ENCODE results near the gene HEPACAM.

Gene HEPACAM

GRCh38 chr11:124953753-124954589 lies 18.1 kb upstream of the HEPACAM start, which contains the start of gene CCDC15:
CCDC15 (plus strand) TSS chr11:124954202; CDS start chr11:124954733, 531 bp downstream.
- H3K4me3 Mint-ChIP-seq: no peak within 1 kb of the TSS
- H3K27me3 Mint-ChIP-seq: no peaks in the 10 kb centered on the region
- peaks cover 16% of the 10 kb centered on the region for H3K4me1 Mint-ChIP-seq
- CTCF ChIA-PET: interaction anchor here (0.6 to 1.9 kb wide), 7 partner anchors 18 to 394 kb away, joined by 3 to 8 read pairs (median 4); partner anchors contain the start of gene HEPACAM
- H3K36me3 Mint-ChIP-seq: peaks cover 18% of the 10 kb centered on the region
- DNase-seq: peak; percentile 97
- no peak within 1 kb of the TSS for H3K27ac Mint-ChIP-seq
- H3K9me3 Mint-ChIP-seq: peaks cover 4% of the 10 kb centered on the region

DNA sequence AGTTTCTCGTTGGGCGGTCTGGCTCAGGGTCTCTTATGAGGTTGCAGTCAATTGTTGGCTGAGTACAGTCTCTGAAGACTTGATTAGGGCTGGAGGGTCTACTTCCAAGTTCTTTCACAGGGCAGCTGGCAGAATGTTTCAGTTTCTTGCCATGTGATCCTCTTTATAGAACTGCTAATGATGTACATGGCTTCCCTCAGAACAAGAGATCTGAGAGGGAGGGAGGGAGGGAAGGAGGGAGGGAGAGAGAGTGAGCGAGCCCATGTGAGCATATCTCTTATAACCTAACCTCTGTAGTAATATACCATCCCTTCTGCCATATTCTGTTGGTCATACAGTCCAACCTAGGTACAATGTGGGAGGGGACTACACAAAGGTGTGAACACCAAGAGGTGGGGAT lies 15.5 kb upstream of the HEPACAM start:
- CTCF ChIA-PET: interaction anchor here (0.8 to 1.4 kb wide), 4 partner anchors 10 to 75 kb away, joined by 3 to 10 read pairs (median 3); no protein-coding TSS in a partner anchor
- H3K36me3 Mint-ChIP-seq: peaks cover 21% of the 10 kb centered on the region
- peaks cover 18% of the 10 kb centered on the region for H3K4me1 Mint-ChIP-seq
- no peak overlapping the region for H3K27ac Mint-ChIP-seq
- DNase-seq: no peak
- no peak overlapping the region for H3K4me3 Mint-ChIP-seq
- peaks cover 18% of the 10 kb centered on the region for H3K9me3 Mint-ChIP-seq
- H3K27me3 Mint-ChIP-seq: no peaks in the 10 kb centered on the region

DNA sequence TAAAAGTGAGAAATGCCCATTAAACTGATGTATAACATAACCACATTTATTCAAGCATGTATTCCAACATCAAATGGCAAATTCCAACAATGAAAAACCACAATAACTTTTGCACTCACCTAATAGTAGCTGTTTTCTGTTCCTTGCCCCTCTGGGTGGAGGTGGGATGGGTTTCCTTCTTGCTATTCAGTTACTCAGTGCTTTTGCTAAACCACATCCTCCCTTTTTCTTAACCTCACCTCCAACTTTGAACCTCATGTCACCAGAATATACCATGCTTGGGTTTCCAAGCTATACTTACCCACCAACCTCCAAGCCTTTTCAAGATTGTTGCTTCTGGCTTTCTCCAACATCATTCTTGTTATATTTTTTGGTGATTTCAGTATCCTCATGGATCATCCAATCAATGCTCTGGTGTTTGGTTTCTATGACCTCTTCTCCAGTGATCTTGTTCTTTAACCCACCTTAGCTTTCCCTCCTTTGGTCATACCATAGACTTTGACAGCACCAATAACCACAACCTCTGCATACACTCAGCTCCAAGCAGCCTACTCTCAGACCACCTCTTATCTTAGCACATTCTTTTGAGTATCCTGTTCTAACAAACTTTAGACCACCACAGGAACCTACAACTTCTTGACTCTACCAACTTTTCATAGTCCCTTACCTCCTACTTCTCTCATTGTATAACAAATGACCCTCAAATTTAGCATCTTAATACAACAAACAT lies 14.9 kb upstream of the HEPACAM start:
- no peak overlapping the region for H3K27ac Mint-ChIP-seq

DNA sequence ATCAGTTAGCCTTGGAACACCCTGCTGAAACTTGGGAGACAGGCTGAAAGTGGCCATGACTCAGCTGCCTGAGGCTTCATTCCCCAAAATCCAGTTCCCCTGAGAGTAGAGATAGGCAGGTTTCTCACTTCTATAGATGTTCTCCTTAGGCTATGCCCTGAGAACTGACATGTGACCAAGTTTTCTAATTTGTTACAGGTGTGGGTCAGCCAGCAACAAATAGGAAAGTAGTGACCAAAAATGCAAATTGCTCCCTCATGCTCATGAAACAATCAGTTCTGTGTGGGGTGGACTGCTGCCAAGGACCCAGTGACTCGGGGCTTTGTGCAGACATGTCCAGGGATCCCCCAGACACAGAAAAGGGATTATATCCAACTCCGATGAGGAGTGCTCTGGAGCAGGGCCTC lies 10.9 kb upstream of the HEPACAM start:
- Mint-ChIP-seq H3K36me3 (peaks cover 17% of the 10 kb centered on the region), H3K4me3 (no peak overlapping the region), H3K9me3 (peaks cover 18% of the 10 kb centered on the region), H3K27me3 (no peaks in the 10 kb centered on the region), H3K4me1 (peaks cover 20% of the 10 kb centered on the region), H3K27ac (no peak overlapping the region)
- CTCF ChIA-PET: no interaction called here
- DNase-seq: no peak

More for the DNA sequence above, 14.9 kb upstream of the HEPACAM start:
- Mint-ChIP-seq H3K36me3 (peaks cover 19% of the 10 kb centered on the region), H3K9me3 (peaks cover 18% of the 10 kb centered on the region), H3K4me1 (peaks cover 16% of the 10 kb centered on the region), H3K27me3 (no peaks in the 10 kb centered on the region), H3K4me3 (no peak overlapping the region)
- CTCF ChIA-PET: interaction anchor here (0.8 to 3.0 kb wide), 5 partner anchors 10 to 74 kb away, joined by 3 to 10 read pairs (median 3); partner anchors contain the start of gene HEPACAM
- DNase-seq: peak; percentile 59

- no peak overlapping the region for H3K27ac Mint-ChIP-seq
- CTCF ChIA-PET: no interaction called here
- H3K4me3 Mint-ChIP-seq: no peak overlapping the region
- H3K4me1 Mint-ChIP-seq: peaks cover 20% of the 10 kb centered on the region
- H3K27me3 Mint-ChIP-seq: no peaks in the 10 kb centered on the region
- H3K9me3 Mint-ChIP-seq: peaks cover 18% of the 10 kb centered on the region
- no peak for DNase-seq
- H3K36me3 Mint-ChIP-seq: peaks cover 17% of the 10 kb centered on the region
These were observed 10.0 kb upstream of the HEPACAM start for GRCh38 chr11:124945826-124946225.

- H3K4me3 Mint-ChIP-seq: no peak overlapping the region
- H3K9me3 Mint-ChIP-seq: peaks cover 18% of the 10 kb centered on the region
- no peak overlapping the region for H3K27ac Mint-ChIP-seq
- H3K4me1 Mint-ChIP-seq: peaks cover 20% of the 10 kb centered on the region
- H3K36me3 Mint-ChIP-seq: peaks cover 17% of the 10 kb centered on the region
- DNase-seq: no peak
- H3K27me3 Mint-ChIP-seq: peaks cover 5% of the 10 kb centered on the region
- CTCF ChIA-PET: interaction anchor here (0.8 kb wide), 1 partner anchor 272 kb away, joined by 3 read pairs; no protein-coding TSS in a partner anchor
These were observed 8.7 kb upstream of the HEPACAM start for GRCh38 chr11:124944565-124944964.

DNA sequence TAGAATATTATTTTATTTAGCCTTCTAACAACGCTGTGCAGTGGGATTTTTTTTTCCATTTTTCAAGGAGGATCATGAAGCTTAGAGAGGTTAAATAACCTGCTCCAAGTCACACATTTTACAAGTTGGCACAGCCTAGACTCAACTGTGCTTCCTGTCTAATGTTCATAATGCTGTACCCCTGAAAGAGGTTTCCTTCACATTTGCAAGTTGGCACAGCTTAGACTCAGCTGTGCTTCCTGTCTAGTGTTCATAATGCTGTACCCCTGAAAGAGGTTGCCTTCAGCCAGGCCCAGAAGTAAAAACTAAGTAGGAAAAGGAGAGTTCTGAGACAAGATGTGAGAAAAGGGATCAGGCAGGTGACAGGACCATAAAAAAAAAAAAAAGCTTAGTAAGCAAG lies 7.9 kb upstream of the HEPACAM start:
- no peak overlapping the region for H3K4me3 Mint-ChIP-seq
- no peak for DNase-seq
- peaks cover 13% of the 10 kb centered on the region for H3K27me3 Mint-ChIP-seq
- CTCF ChIA-PET: interaction anchor here (0.9 kb wide), 1 partner anchor 199 kb away, joined by 3 read pairs; no protein-coding TSS in a partner anchor
- peaks cover 19% of the 10 kb centered on the region for H3K4me1 Mint-ChIP-seq
- H3K36me3 Mint-ChIP-seq: peaks cover 13% of the 10 kb centered on the region
- H3K27ac Mint-ChIP-seq: no peak overlapping the region
- peaks cover 12% of the 10 kb centered on the region for H3K9me3 Mint-ChIP-seq

DNA sequence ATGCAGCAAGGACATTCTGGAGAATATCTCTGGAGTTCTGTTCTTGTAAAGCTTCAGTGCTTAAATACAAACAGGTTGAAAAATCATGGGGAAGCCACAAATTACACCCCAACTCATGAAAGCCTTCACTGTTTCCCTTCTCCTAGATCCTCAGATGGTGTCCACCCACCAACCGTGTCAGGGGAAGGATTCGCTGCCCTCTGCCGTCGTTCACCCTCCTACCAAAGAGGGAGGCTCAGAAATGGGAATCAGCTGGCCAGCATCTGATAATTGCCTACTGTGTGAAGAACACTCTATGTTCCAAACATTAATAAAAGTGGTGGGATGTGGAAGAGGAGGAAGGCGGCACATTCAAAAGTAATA lies 7.4 kb upstream of the HEPACAM start:
- Mint-ChIP-seq H3K36me3 (peaks cover 8% of the 10 kb centered on the region), H3K4me3 (no peak overlapping the region), H3K27me3 (peaks cover 16% of the 10 kb centered on the region), H3K4me1 (peaks cover 15% of the 10 kb centered on the region), H3K9me3 (peaks cover 8% of the 10 kb centered on the region), H3K27ac (no peak overlapping the region)
- no peak for DNase-seq
- CTCF ChIA-PET: interaction anchor here (0.9 kb wide), 1 partner anchor 199 kb away, joined by 3 read pairs; no protein-coding TSS in a partner anchor

DNA sequence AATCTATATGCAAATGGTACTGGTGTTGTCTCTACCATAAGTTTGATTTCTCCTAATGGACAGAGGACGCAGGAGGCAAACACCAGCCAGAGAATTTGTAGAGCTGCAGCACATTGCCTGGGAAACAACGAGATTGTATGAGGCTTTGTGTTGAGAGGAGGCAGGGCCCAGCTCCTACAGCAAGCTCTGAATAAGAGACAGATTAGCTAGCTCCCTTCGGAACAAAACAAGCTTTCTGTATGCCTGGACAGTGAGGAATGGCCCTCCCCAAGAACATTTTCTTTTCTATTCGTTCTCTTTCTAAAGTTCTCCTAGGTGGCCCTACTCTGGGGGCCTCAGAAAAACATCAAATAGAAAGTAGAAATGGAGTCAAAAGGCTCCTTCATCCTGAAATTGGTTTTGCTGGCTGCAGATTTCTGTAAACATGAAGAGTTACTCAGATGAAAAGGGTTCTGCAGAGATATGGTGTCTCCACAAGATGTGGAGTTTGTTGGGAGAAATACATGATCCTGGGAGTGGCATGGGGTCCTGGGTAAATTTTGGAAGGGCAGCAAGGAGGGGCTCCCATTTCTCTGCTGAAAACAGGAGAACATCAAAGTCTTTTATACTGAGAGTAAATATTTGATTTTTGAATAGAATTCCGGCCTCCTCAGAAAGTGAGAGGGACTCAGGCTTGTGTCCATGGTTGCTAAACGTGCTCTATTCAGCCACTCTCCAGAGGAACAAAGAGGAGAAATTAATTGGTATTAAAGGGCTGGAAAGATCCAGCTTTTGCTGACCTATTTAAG lies 6.8 kb upstream of the HEPACAM start:
- H3K27me3 Mint-ChIP-seq: peaks cover 22% of the 10 kb centered on the region
- H3K4me3 Mint-ChIP-seq: no peak overlapping the region
- H3K36me3 Mint-ChIP-seq: peaks cover 2% of the 10 kb centered on the region
- no peak overlapping the region for H3K27ac Mint-ChIP-seq
- no peak for DNase-seq
- H3K9me3 Mint-ChIP-seq: peaks cover 2% of the 10 kb centered on the region
- H3K4me1 Mint-ChIP-seq: peaks cover 13% of the 10 kb centered on the region
- CTCF ChIA-PET: interaction anchor here (1.6 kb wide), 1 partner anchor 199 kb away, joined by 6 read pairs; no protein-coding TSS in a partner anchor

- no peak for DNase-seq
- H3K9me3 Mint-ChIP-seq: no peaks in the 10 kb centered on the region
These were observed 5.9 kb upstream of the HEPACAM start for GRCh38 chr11:124941703-124942102.

DNA sequence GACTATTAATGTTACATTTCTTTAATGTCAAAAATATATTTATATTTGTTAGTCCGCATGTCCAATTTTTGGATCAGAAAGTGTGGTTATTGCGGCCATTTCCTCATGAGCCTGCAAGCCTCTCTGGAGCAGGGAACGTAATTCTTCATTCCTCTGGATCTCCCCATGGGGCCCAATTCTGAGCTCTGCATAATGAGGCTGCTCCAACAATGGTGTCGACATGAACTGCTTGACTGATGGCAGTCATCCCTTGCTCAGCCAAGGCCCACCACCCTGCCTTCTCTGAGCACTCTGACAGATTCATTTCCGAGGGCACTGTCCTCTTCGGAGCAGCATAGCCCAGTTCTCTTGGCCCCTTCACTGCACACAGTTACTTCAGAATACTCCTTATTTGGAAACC lies 3.1 kb upstream of the HEPACAM start:
- Mint-ChIP-seq H3K36me3 (no peaks in the 10 kb centered on the region), H3K27me3 (peaks cover 42% of the 10 kb centered on the region), H3K4me3 (no peak overlapping the region), H3K27ac (no peak overlapping the region), H3K9me3 (no peaks in the 10 kb centered on the region), H3K4me1 (peaks cover 10% of the 10 kb centered on the region)
- no peak for DNase-seq
- CTCF ChIA-PET: no interaction called here

More at GRCh38 chr11:124941703-124942102, 5.9 kb upstream of the HEPACAM start:
- H3K36me3 Mint-ChIP-seq: peaks cover 2% of the 10 kb centered on the region
- peaks cover 30% of the 10 kb centered on the region for H3K27me3 Mint-ChIP-seq
- CTCF ChIA-PET: interaction anchor here (1.1 to 1.6 kb wide), 3 partner anchors 8 to 200 kb away, joined by 3 to 6 read pairs (median 4); no protein-coding TSS in a partner anchor
- no peak overlapping the region for H3K27ac Mint-ChIP-seq
- H3K4me3 Mint-ChIP-seq: no peak overlapping the region
- peaks cover 13% of the 10 kb centered on the region for H3K4me1 Mint-ChIP-seq

DNA sequence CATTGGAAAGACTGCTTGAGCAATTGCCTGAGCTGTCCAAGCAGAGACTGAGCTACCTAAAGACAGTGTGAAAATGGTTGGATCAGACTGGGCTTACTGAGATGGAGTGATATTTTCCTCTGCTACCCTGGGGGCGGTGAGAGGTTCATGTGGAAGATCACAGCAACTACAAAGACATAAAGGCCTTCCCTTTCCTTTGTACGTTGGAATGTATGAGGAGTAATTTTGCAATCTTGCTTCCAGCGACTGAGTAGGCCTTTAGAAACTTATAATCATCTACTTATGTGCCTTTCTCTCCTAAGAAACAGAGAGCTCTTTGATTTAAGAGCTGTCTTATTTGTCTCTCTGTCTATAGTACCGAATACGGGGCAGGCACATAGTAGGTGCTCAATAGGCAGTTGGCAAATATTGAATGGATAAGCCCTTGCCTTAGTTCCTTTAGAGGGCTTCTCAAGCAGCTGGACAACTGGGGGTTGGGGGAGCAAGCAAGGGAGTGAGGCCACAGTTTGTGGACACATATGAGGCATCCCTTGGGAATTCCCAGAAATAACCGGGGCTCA lies 2.4 kb upstream of the HEPACAM start:
- H3K27ac Mint-ChIP-seq: no peak overlapping the region
- no peaks in the 10 kb centered on the region for H3K9me3 Mint-ChIP-seq
- no peak for DNase-seq
- no peaks in the 10 kb centered on the region for H3K36me3 Mint-ChIP-seq
- CTCF ChIA-PET: no interaction called here
- peaks cover 4% of the 10 kb centered on the region for H3K4me1 Mint-ChIP-seq
- peaks cover 42% of the 10 kb centered on the region for H3K27me3 Mint-ChIP-seq
- no peak overlapping the region for H3K4me3 Mint-ChIP-seq

- H3K4me1 Mint-ChIP-seq: no peaks in the 10 kb centered on the region
- peaks cover 42% of the 10 kb centered on the region for H3K27me3 Mint-ChIP-seq
- no peaks in the 10 kb centered on the region for H3K36me3 Mint-ChIP-seq
- H3K4me3 Mint-ChIP-seq: no peak overlapping the region
- no peak for DNase-seq
- no peak overlapping the region for H3K27ac Mint-ChIP-seq
- CTCF ChIA-PET: interaction anchor here (1.6 kb wide), 1 partner anchor 205 kb away, joined by 4 read pairs; no protein-coding TSS in a partner anchor
- H3K9me3 Mint-ChIP-seq: no peaks in the 10 kb centered on the region
These were observed 1.6 kb upstream of the HEPACAM start for GRCh38 chr11:124937336-124937935.

Measured in activated naive CD4-positive, alpha-beta T cell treated with anti-CD3 and anti-CD28 coated beads, Interleukin-2, amount 10 ng/mL, durations not matched to agents 7 days and 5 days (primary cell).